Chondrocyte (in vitro differentiated cells): ENCODE results near the gene PGRMC2. TPM values are rescaled to one million over a fixed set of nuclear protein-coding genes. Genes with fewer than 3 reads are reported as not detected.

Experiments
- DNase-seq: peaks from one replicate; pipeline ENCODE4 v3.0.0; 2021; ENCODE audit warnings: mixed read lengths, low spot score
- H3K27ac Mint-ChIP-seq: one replicate; pipeline ENCODE4 v1.8.0; 2021; ENCODE audit warnings: mild to moderate bottlenecking, moderate library complexity, mixed read lengths; ENCODE audit not compliant: unreplicated experiment
- H3K27me3 Mint-ChIP-seq: 2 replicates; pipeline ENCODE4 v1.8.0; 2021; ENCODE audit warnings: low read depth, mixed read lengths
- H3K36me3 Mint-ChIP-seq: 2 replicates; pipeline ENCODE4 v1.8.0; 2021; ENCODE audit warnings: low read depth, mixed read lengths
- H3K4me1 Mint-ChIP-seq: 2 replicates; pipeline ENCODE4 v1.8.0; 2021; ENCODE audit warnings: low read depth, mild to moderate bottlenecking, mixed read lengths
- H3K4me3 Mint-ChIP-seq: one replicate; pipeline ENCODE4 v1.8.0; 2021; ENCODE audit warnings: mild to moderate bottlenecking, moderate library complexity, mixed read lengths; ENCODE audit not compliant: unreplicated experiment
- H3K9me3 Mint-ChIP-seq: 2 replicates; pipeline ENCODE4 v1.8.0; 2021; ENCODE audit warnings: low read depth, mixed read lengths
- total RNA-seq: library from RNA; stranded (reverse); gene quantifications from 3 replicates; pipeline ENCODE4 v1.2.1, GENCODE V29; 2021
- TF ChIP-seq, protein P1 (sequence below): fragments of 200-600 bp; sonication (generic); IDR thresholded peaks from 2 replicates; pipeline ENCODE4 v1.5.0; 2021; ENCODE audit warnings: antibody characterized with exemption, mild to moderate bottlenecking, moderate library complexity

Gene PGRMC2
- total RNA-seq, 1 donor from 2014 or later: 136 TPM

DNA sequence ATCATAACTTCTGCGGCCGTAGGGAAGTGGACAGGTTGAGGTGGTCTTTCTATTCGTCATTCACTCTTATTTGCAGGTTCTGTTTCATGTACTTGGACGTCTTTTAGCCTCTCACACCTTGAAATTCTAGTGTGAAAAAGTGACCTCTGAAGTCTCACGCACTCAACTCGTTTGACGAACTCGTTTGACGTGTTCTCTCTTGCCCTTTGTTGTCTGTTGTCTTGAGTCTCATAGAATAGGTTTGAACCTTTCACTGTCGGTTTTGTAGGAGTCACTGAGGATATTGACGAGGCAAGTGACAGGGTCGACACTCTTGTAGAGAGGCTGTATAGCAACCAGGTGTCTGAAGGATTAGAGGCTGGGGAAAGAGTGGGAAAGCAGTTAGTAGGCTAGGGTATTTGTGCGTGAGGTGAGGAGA lies 1.1 kb upstream of the PGRMC2 start:
- peaks cover 31% of the 10 kb centered on the region for H3K4me1 Mint-ChIP-seq
- DNase-seq: no peak
- no peaks in the 10 kb centered on the region for H3K27me3 Mint-ChIP-seq
- H3K9me3 Mint-ChIP-seq: no peaks in the 10 kb centered on the region
- peaks cover 4% of the 10 kb centered on the region for H3K36me3 Mint-ChIP-seq
- peak overlapping the region; percentile 96 for H3K4me3 Mint-ChIP-seq
- H3K27ac Mint-ChIP-seq: peak overlapping the region; percentile 92
- TF ChIP-seq, protein P1, sequence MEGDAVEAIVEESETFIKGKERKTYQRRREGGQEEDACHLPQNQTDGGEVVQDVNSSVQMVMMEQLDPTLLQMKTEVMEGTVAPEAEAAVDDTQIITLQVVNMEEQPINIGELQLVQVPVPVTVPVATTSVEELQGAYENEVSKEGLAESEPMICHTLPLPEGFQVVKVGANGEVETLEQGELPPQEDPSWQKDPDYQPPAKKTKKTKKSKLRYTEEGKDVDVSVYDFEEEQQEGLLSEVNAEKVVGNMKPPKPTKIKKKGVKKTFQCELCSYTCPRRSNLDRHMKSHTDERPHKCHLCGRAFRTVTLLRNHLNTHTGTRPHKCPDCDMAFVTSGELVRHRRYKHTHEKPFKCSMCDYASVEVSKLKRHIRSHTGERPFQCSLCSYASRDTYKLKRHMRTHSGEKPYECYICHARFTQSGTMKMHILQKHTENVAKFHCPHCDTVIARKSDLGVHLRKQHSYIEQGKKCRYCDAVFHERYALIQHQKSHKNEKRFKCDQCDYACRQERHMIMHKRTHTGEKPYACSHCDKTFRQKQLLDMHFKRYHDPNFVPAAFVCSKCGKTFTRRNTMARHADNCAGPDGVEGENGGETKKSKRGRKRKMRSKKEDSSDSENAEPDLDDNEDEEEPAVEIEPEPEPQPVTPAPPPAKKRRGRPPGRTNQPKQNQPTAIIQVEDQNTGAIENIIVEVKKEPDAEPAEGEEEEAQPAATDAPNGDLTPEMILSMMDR: no peak

DNA sequence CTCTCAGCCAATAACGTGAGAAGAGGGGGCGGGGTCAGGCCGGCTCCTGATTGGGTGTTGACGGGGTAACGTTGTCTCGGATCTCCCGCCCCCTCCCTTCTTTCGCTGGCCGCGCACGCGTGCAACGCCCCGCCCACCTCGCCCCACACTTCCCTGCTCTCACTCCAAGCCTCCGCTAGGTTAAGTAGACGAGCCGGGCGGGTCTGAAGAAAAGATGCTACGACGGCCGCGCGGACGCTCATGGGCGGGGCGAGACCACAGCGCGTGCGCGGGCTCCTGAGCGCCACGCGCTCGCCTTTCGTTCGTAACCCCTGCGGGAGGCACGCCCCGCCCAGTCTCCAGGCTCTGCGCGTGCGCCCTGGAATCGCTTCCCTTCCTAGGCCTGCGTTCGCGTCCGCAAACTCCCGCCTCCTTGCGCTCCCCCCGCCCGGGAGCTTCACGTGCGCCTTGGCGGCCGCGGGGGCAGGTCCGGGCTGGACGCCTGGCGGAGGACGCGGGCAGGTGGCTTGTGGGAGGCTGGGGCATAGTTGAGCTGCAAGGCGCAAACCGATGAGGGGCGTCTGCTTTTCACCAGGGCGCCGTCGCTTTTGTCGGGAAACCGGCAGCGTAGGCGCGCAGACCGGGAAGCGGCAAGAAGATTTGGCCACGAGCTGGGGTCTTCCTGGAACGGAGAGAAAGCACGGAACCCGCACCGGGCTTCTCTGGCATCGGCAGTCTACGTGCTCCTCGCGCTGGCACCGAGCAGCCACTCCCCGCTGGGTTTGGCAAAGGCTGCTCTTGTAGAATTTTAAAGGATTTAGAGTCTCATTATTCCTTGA lies 467 bp upstream of the PGRMC2 start:
- H3K36me3 Mint-ChIP-seq: peaks cover 6% of the 10 kb centered on the region
- DNase-seq: peak; percentile 99
- H3K9me3 Mint-ChIP-seq: no peaks in the 10 kb centered on the region
- no peaks in the 10 kb centered on the region for H3K27me3 Mint-ChIP-seq
- peak overlapping the region; percentile 92 for H3K27ac Mint-ChIP-seq
- H3K4me3 Mint-ChIP-seq: peak overlapping the region; percentile 96
- peaks cover 33% of the 10 kb centered on the region for H3K4me1 Mint-ChIP-seq
- TF ChIP-seq, protein P1: peak; percentile 59

DNA sequence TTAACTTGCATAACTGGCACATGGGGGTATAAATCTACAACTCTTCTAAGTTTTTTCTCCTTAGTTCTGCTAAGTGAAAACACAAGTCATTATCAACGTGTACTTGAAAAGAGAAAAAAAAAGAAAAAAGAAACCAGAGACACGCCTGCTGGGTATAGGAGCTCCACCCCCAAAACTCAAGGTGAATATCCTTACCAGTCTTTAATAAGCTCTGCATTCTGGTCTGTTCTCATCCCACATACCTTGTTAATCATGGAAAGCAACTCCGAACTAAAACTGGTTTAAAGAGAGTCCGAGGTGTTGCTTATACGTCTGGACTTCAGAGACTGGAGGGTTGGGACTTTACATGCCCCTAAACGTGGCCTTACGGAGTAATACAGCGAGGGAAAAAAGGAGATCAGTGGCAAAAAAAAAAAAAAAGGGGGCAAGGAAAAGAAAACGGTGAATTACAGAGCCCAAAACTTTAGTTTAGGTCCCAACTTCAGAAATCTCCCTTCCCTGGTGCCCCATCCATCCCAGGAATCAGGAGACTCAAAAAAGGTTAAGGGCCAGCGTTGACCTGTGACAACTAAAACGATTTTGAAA lies 1.0 kb downstream of the PGRMC2 start:
- Mint-ChIP-seq H3K27me3 (no peaks in the 10 kb centered on the region), H3K36me3 (peaks cover 7% of the 10 kb centered on the region), H3K27ac (peak overlapping the region; percentile 96), H3K4me1 (peaks cover 49% of the 10 kb centered on the region), H3K9me3 (no peaks in the 10 kb centered on the region), H3K4me3 (peak overlapping the region; percentile 96)
- TF ChIP-seq, protein P1: no peak
- DNase-seq: no peak

DNA sequence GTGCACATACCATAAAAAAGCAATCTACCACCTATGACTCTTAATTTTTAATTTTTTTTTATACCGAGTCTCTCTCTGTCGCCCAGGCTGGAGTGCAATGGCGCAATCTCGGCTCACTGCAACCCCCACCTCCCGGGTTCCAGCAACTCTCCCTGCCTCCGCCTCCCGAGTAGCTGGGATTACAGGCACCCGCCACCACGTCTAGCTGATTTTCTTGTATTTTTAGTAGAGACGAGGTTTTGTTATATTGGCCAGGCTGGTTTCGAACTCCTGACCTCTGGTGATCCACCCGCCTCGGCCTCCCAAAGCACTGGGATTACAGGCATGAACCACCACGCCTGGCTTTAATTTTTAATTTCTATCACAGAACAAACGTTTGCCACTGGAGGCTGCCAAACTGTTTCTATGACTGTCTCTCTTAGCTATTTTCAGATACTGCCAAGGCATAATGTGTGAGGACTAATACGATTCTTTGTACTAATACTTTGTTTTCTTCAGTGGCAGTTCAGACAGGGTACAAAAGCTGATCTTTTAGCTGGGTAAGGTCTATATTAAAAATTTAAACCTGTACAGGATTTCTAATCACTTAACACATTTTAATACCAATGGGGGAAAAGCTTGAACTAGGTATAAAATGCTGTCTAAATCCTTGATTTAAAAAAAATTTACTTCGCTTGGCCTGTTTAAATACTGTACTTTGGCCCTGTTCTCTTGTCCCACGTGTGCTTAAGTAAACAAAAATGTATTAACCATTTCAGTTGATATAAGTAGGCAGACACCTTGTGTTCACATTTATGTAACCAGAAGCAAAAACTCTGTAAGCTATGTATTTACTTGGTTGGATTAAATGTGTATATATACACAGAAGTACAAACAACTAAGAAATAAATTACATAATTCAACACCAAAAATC lies 2.3 kb downstream of the PGRMC2 start:
- H3K27me3 Mint-ChIP-seq: no peaks in the 10 kb centered on the region
- peak overlapping the region; percentile 96 for H3K4me3 Mint-ChIP-seq
- TF ChIP-seq, protein P1: peak; percentile 19
- H3K36me3 Mint-ChIP-seq: peaks cover 7% of the 10 kb centered on the region
- no peaks in the 10 kb centered on the region for H3K9me3 Mint-ChIP-seq
- H3K27ac Mint-ChIP-seq: peak overlapping the region; percentile 96
- no peak for DNase-seq
- H3K4me1 Mint-ChIP-seq: peaks cover 61% of the 10 kb centered on the region

DNA sequence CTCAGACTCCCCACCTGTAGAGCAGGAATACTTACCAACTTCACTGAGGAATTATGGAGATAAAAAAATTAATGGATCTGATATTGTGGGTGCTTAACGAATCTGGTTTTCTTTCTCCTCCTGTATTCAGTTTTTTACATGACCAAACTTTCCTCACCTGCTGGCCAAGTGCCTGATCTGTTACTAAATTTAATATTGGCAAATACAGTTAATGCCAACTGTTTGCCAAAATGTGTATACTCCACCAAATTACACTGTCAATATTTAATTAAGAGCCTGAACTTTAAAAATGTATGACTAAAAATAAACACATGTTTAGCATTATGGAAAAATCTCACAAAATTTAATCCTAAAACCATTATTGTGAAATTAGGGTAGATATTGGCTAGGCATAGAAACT lies 3.3 kb downstream of the PGRMC2 start:
- Mint-ChIP-seq H3K27ac (peak overlapping the region; percentile 36), H3K4me3 (peak overlapping the region; percentile 96), H3K9me3 (no peaks in the 10 kb centered on the region), H3K36me3 (peaks cover 9% of the 10 kb centered on the region), H3K4me1 (peaks cover 68% of the 10 kb centered on the region), H3K27me3 (no peaks in the 10 kb centered on the region)
- TF ChIP-seq, protein P1: no peak
- no peak for DNase-seq
